Effector CD4-positive, alpha-beta T cell (primary cell): ENCODE measurements around the gene SLC39A11.

Experiments used
- DNase-seq: peaks from one replicate; pipeline ENCODE4 v3.0.0-alpha.2; 2020

SLC39A11 gene

DNA sequence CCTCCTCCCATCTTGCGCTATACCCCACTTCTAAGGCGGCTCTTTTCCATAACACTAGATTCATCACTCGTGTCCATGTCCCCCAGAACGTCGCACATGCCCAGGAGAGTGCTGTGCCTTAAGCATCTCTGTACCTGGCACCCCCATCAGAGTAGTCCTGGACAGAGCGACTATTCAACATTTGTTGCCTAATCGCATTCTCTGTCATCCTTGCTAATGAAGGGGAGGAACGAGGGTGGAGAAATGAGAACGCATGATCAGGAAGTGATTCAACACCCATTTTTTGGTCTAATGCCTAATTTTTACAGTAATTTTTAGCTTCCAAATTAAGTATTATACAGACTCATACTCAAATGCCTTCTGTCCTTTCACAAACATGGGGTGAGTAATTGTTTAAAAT, 53.2 kb downstream of the SLC39A11 start:
- DNase-seq, result no peak

DNA sequence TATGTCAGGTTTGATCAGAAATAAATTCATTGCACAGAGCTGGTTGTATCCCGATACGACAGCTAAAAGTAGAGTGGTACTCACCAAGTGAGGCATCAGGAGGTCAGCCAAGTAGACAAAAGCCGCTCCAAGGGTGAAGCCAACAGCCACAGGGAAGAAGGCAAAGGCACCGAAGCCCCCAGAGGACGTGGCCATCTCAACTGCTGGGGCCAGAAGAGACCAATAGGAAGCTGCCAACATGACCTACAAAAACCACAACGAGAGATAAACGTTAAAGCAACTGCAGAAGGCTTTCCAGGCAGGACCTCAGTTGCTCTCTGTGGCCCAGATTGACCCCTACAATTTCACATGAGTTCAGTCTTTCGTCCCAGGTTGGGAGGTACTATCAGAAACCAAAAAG, 61.0 kb downstream of the SLC39A11 start:
- DNase-seq, result no peak

GRCh38 chr17:73030995-73031394, 61.5 kb downstream of the SLC39A11 start:
- DNase-seq, result no peak

GRCh38 chr17:73030501-73030921, 62.0 kb downstream of the SLC39A11 start:
- no peak for DNase-seq

DNA sequence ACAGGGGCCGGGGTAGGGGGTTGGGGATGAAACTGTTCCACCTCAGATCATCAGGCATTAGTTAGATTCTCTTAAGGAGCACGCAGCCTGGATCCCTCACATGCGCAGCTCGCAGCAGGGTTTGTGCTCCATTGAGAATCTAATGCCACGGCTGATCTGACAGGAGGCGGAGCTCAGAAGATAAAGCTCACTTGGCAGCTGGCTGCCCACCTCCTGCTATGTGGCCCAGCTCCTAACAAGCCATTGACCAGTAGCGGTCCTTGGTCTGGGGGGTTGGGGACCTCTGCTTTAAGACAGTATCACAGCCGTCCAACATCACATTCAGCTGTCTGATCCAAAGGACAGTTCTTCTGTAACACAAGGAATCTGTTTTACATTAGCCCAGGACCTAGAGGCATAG, 62.5 kb downstream of the SLC39A11 start:
- DNase-seq, result no peak

DNA sequence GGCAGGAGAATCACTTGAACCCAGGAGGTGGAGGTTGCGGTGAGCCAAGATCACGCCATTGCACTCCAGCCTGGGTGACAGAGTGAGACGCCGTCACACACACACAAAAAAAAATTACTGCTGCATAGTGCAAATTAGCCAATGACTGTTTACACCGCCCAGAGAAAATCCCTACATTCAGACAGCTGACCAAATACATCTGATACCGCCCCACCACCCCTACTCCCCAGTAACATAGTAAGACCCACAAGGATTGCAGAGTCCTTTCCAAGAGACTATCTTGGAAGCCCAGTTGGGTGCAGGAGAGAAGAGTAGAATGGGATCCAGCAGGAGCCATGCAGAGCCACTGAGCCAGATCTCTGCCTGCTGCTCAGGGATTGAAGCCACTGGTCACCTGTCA, 63.5 kb downstream of the SLC39A11 start:
- DNase-seq, result no peak

- DNase-seq, result no peak
Measured at GRCh38 chr17:73028299-73028755, 64.2 kb downstream of the SLC39A11 start.

- DNase-seq, result no peak
Measured at GRCh38 chr17:73027130-73027741, 65.3 kb downstream of the SLC39A11 start.

- DNase-seq, result no peak
Measured at GRCh38 chr17:73025041-73025560, 67.4 kb downstream of the SLC39A11 start.

- DNase-seq, result no peak
Measured at GRCh38 chr17:73023759-73024158, 68.7 kb downstream of the SLC39A11 start.

- DNase-seq, result no peak
Measured at GRCh38 chr17:73022694-73023093, 69.8 kb downstream of the SLC39A11 start.

DNA sequence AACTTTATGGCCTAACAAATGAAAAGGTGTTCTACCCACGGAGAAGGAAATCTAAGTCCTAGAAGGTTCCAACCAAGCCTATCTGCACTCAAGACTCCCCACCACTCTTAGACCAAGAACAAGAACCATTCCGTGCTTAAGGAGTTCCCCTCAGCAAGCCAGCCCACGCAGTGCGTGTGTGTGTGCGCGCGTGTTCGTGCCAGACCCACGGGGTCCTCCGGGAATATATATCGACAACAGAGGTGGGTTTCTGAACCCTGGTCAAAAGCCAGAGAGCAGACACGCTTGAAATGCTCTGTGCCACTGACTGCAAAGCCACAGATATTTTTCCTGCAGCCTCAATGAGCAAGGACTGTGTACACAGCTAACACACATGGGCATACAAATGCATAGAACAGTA, 70.7 kb downstream of the SLC39A11 start:
- DNase-seq, result no peak

DNA sequence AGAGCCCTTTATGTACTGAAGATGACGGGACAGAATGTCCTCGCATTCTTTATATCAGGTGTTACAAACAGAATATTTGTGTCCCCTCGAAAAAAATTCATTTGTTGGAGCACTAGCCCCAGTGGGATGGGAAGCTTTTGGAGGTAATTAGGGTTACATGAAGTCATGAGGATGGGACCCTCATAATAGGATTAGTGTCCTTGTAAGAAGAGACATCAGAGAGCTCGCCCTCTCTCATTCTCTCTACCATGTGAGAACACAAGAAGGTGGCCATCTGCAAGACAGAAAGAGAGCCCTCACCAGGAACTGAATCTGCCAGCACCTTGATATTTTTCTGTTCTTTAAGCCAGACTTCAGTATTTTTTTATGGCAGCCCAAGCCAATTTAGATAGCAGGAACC, 72.4 kb downstream of the SLC39A11 start:
- no peak for DNase-seq

- DNase-seq, result no peak
Measured at GRCh38 chr17:73018599-73018998, 73.9 kb downstream of the SLC39A11 start.

GRCh38 chr17:73017658-73018057, 74.8 kb downstream of the SLC39A11 start:
- DNase-seq, result no peak

DNA sequence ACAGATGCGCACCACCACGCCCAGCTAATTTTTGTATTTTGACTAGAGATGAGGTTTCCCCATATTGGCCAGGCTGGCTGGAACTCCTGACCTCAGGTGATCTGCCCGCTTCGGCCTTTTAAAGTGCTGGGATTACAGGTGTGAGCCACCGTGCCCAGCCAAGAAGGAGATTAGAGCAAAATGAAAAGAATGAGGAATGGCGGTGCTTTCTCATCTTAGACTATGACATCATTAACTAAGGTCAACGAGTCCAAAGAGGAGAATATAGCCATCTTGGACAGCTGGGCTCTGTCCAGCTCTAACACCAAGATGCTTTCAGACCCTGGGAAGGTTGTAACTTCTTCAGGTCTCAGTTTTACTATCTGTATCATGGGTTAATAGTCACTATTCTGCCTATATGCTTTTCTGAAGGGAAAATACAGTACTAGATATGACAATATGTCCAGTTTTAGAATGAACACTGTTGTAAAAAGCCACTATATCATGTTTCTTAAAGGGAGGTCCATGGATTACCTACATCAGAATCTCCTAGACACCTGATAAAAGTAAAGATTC, 76.7 kb downstream of the SLC39A11 start:
- no peak for DNase-seq

- no peak for DNase-seq
Measured at GRCh38 chr17:73013816-73014663, 78.4 kb downstream of the SLC39A11 start.

- DNase-seq, result no peak
Measured at GRCh38 chr17:73013301-73013700, 79.2 kb downstream of the SLC39A11 start.

DNA sequence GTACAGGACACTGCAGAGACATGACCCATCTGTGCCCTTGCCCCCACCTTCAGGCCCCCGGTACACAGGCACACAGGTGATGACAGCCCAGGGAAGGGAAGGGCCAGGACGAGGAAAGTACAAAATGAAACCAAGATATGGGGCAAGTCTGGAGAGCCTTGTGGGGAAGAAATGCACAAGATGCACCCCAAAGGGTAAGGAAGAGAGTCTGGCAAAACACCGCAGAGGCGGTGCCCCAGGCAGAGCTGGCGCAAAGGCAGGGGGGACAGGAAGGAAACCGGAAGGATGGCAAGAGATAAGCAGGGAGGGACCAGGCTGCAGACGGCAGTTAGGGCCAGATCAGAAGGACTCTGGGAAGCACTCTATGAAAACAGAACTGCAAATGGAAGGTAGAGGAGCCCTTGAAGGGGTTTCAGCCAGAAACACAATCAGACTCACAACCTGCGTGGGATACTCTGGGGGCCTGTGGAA, 81.4 kb downstream of the SLC39A11 start:
- DNase-seq, result no peak

DNA sequence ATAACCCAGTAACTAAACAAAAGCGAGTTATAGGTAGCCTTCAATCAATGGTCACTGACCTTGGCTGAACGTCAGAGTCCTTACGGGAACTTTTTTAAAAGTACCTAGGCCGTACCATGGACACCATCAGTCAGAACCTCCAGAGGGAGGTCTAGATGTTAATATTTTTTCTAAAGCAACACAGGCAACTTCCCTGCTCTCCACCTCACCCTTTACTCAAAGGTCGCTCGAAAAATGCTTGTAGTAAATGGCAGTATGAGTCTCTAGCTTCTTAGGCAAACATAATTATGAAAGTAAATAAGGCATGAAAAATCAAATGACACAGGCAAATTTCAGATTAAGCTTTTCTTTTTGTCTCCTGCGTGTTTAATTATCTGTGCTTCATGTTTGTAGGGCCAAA, 82.1 kb downstream of the SLC39A11 start:
- DNase-seq, result no peak

GRCh38 chr17:73007407-73007806, 85.1 kb downstream of the SLC39A11 start:
- DNase-seq, result no peak

- DNase-seq, result no peak
Measured at GRCh38 chr17:73005360-73005759, 87.1 kb downstream of the SLC39A11 start.

DNA sequence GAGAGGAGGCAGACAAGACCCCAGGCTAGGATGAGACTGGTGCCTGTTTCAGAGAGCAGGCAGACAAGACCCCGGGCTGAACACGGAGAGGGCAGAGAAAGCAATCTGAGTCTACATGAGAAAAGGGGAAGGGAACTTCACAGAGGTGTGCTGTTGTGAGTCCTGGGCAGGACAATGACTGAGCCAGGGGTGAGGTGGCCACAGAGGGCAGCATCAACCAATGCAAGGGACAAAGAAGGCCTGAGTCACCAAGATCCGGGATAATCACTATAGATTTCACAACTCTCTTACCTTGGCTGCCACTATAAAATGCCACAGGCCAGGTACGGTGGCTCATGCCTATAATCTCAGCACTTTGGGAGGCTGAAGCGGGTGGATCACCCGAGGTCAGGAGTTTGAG, 89.0 kb downstream of the SLC39A11 start:
- DNase-seq, result no peak

DNA sequence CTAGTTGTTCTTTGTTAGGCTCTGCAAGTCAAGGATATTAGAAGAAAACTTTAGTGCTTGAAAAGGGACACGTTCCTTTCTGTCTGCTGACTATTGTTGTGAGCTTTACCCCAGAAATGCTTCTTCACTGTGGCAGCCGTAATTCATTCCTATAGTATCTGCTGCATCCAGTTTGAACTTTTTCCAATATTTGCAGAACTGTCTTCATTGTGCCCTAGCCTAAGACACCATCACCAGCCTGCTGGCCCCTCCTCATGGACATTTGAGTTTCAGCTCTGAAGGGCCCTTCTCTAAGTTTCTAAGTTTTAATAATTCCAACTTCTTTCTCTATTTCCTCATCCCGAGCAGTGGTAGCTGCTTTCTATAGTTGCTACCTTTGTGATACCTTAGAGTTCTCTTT, 91.7 kb downstream of the SLC39A11 start:
- DNase-seq, result no peak
